Choroid plexus epithelial cell (primary cell): Measurements from ENCODE around the gene CNOT1.

Experiments used
- DNase-seq: peaks from one replicate; pipeline ENCODE4 v3.0.0-alpha.2; 2010; ENCODE audit warnings: low read depth
- H3K4me3 ChIP-seq: 2 replicates; pipeline ENCODE4 v1.5.1; 2011; ENCODE audit warnings: low read depth, mild to moderate bottlenecking, control low read depth, low read length, moderate library complexity
- TF ChIP-seq, protein P1 (sequence below): conservative IDR thresholded peaks from 2 replicates; pipeline ENCODE4 v1.5.1; 2011; ENCODE audit warnings: low read depth, mild to moderate bottlenecking, control low read depth, inconsistent platforms, low read length, moderate library complexity

Gene CNOT1

DNA sequence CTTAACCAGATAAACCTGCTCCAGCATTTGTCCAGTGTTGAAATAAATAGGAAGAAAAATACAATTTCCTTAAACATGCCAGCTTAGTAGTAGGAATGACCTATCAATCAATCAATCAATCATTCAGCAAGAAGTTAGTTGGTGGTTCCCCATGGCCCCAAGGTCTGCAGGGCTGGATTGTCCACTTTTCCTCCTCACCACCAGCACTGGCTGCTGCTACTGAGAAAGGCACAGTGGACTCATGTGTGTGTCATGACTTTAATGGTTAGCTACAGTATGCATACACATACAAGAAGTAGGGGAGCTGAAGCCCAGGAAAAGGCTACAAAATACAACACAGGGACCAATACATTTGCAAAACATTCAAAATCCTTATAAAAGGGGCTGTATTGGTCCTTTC, 109.9 kb downstream of the CNOT1 start:
- TF ChIP-seq, protein P1, sequence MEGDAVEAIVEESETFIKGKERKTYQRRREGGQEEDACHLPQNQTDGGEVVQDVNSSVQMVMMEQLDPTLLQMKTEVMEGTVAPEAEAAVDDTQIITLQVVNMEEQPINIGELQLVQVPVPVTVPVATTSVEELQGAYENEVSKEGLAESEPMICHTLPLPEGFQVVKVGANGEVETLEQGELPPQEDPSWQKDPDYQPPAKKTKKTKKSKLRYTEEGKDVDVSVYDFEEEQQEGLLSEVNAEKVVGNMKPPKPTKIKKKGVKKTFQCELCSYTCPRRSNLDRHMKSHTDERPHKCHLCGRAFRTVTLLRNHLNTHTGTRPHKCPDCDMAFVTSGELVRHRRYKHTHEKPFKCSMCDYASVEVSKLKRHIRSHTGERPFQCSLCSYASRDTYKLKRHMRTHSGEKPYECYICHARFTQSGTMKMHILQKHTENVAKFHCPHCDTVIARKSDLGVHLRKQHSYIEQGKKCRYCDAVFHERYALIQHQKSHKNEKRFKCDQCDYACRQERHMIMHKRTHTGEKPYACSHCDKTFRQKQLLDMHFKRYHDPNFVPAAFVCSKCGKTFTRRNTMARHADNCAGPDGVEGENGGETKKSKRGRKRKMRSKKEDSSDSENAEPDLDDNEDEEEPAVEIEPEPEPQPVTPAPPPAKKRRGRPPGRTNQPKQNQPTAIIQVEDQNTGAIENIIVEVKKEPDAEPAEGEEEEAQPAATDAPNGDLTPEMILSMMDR: no peak
- DNase-seq: no peak
- no peak overlapping the region for H3K4me3 ChIP-seq

DNA sequence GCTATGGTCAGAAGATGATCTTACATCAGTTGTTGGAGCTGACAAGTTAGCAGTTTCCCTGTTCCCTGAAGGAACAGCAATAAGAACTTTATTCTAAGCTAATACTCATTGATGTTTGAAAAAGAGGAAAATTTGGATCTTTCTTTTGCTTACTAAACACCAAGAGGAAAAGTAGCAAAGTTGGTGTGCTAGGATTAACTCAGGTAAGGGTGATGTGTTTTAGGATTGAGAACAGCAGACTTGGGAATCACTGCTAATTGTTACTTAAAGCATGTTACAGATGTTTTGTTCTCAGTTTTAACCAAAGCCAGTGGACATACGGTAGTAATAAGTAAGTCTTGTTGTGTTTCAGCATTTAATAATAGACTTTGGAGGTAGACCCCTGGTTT, 110.7 kb downstream of the CNOT1 start:
- no peak overlapping the region for H3K4me3 ChIP-seq
- no peak for DNase-seq
- TF ChIP-seq, protein P1: no peak

DNA sequence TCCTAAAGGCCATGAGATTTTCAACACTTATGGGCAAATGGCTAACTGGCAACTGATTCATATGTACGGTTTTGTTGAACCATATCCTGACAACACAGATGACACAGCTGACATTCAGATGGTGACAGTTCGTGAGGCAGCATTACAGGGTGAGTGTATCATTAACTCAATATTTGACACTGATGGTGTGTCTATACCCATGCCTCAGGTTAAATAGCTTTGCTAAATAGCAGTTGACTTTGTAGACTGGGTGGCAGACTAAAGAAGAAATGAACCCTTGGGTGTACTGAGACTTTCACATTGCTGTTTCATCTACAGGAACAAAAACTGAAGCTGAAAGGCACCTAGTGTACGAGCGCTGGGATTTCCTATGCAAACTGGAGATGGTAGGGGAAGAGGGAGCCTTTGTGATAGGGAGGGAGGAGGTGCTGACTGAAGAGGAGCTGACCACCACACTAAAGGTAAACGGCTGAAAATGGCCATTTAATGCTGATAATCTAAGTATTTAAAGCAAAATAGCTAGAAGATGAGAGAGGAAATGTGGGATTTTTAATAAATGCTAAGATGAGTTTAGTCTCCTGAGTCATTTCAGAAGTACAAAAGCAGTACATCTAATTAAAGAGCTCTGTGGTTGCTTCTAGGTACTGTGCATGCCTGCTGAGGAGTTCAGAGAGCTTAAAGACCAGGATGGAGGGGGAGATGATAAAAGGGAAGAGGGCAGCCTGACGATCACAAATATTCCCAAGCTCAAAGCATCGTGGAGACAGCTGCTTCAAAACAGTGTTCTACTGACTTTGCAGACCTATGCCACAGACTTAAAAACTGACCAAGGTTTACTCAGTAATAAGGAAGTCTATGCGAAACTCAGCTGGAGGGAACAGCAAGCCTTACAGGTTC, 111.3 kb downstream of the CNOT1 start:
- DNase-seq: no peak
- no peak overlapping the region for H3K4me3 ChIP-seq
- TF ChIP-seq, protein P1: no peak

DNA sequence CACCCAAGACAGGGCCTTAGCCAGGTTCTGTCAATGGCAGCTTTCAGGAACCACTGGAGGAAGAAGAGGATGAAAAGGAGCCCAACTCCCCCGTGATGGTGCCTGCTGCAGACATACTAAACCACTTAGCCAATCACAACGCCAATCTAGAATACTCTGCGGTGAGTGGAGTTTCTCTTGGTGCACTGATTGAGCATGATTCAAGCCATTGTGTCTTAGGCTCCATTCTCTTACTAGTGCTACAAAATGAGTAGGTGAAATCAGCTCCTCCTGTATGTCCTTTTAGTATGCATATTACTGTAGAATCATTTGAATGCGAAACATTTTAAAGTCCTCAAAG, 112.9 kb downstream of the CNOT1 start:
- H3K4me3 ChIP-seq: no peak overlapping the region
- no peak for DNase-seq
- TF ChIP-seq, protein P1: no peak

DNA sequence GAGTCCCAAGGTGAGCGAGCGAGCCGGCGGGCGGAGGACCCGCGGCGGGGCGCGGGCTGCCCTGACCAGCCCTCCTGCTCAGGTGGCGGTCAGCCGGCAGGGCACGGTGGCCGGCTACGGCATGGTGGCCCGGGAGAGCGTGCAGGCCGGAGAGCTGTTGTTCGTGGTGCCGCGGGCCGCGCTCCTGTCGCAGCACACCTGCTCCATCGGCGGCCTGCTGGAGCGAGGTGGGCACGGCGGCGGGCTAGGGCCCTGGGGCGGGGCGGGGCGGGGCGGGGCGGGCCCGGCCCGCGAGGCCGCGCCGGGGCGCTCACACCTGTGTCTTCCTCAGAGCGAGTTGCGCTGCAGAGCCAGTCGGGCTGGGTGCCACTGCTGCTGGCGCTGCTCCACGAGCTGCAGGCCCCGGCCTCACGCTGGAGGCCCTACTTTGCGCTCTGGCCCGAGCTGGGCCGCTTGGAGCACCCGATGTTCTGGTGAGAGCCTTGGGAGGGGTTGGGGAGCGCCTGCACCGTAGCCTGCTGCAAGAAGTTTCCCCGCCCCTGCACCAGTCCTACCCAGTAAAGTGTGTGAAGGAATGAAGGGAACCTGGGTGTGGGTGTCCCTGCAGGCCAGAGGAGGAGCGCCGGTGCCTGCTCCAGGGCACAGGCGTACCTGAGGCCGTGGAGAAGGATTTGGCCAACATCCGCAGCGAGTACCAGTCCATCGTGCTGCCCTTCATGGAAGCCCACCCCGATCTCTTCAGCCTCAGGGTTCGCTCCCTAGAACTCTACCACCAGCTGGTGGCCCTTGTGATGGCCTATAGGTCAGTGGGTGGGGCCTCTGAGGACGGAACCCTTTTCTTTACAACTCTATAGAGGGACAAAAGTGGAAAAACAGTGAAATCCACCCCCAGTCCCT, 113.5 kb downstream of the CNOT1 start:
- TF ChIP-seq, protein P1: no peak
- no peak for DNase-seq
- H3K4me3 ChIP-seq: peak overlapping the region; percentile 81

DNA sequence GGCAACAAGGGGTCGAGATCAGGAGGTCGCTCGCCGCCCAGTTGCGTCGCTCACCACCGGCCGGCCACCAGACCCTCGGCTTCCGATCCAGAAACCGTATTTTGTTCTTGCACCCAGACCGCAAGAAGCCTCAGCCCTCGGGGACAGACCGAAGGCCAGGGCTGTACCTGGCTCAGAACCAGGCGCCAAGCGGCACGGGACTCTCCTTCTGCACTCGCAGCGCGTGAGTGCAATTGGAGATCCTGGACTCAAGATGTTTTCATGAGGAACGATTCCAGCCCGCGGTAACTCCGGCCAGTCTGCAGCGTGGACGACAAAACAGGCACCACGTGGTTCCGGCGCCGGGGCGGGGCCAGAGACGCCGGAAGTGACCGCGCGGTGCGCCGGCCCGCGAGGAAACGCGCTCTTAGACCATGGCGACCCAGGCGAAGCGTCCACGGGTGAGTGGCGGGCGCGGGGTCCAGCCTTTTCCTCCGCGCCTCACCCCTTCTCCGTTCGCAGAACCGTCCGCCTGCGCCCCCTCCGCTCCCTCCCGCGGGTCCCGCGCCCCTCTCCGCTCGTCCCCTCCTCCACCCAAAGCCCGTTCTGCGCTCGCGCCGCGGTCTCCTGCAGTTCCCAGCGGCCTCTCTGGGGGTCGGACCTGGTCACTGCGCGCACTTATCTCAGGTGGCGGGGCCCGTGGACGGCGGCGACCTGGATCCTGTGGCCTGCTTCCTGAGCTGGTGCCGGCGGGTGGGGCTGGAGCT, 114.3 kb downstream of the CNOT1 start, which contains the start of gene SETD6:
SETD6 (plus strand) TSS at position 393 of the 746 bp plus-strand sequence; CDS start at position 414, 21 bp downstream.
- peak; percentile 94 for DNase-seq
- TF ChIP-seq, protein P1: peak; percentile 17
- H3K4me3 ChIP-seq: peak within 1 kb of the TSS; percentile 81
